MG63 (cell line): ENCODE data around the gene GABRB1. TPM values are rescaled to one million over a fixed set of nuclear protein-coding genes. Genes with fewer than 3 reads are reported as not detected.

ENCODE experiments used
- DNase-seq: peaks from one replicate; pipeline ENCODE4 v3.0.0-alpha.2; 2020
- H3K27me3 ChIP-seq: fragments of 250-450 bp; sonication (Bioruptor Pico); 2 replicates; pipeline ENCODE4 v1.5.1; 2020; ENCODE audit warnings: mild to moderate bottlenecking, moderate library complexity
- H3K36me3 ChIP-seq: fragments of 250-450 bp; sonication (Bioruptor Pico); 2 replicates; pipeline ENCODE4 v1.5.1; 2020; ENCODE audit warnings: mild to moderate bottlenecking, moderate library complexity
- H3K4me3 ChIP-seq: fragments of 250-450 bp; sonication (Bioruptor Pico); 2 replicates; pipeline ENCODE4 v1.5.1; 2020; ENCODE audit warnings: mild to moderate bottlenecking, moderate library complexity
- H3K9me3 ChIP-seq: fragments of 250-450 bp; sonication (Bioruptor Pico); 2 replicates; pipeline ENCODE4 v1.5.1; 2020; ENCODE audit warnings: mild to moderate bottlenecking, moderate library complexity
- total RNA-seq: library from RNA; depleted of rRNA; stranded (reverse); fragments of >200 nt; shearing (Covaris generic); gene quantifications from 2 replicates; pipeline ENCODE4 v1.2.3, GENCODE V29; 2014; ENCODE audit warnings: low replicate concordance

Gene GABRB1
- total RNA-seq, 1 experiment from 2014 or later, result 0.59 TPM

GRCh38 chr4:47425628-47426027 is 394.3 kb downstream of the GABRB1 start:
- H3K27me3 ChIP-seq, result no peaks in the 10 kb centered on the region
- no peaks in the 10 kb centered on the region for H3K9me3 ChIP-seq
- DNase-seq, result no peak
- no peaks in the 10 kb centered on the region for H3K36me3 ChIP-seq
- no peak overlapping the region for H3K4me3 ChIP-seq

- Histone ChIP-seq H3K36me3 (no peaks in the 10 kb centered on the region), H3K9me3 (no peaks in the 10 kb centered on the region), H3K4me3 (no peak overlapping the region), H3K27me3 (no peaks in the 10 kb centered on the region)
- DNase-seq, result no peak
Measured at GRCh38 chr4:47427935-47428334, 396.6 kb downstream of the GABRB1 start.

GRCh38 chr4:47432749-47433148 is 401.4 kb downstream of the GABRB1 start:
- Histone ChIP-seq H3K36me3 (no peaks in the 10 kb centered on the region), H3K4me3 (no peak overlapping the region), H3K9me3 (no peaks in the 10 kb centered on the region), H3K27me3 (no peaks in the 10 kb centered on the region)
- no peak for DNase-seq

- H3K9me3 ChIP-seq, result no peaks in the 10 kb centered on the region
- H3K36me3 ChIP-seq, result no peaks in the 10 kb centered on the region
- H3K4me3 ChIP-seq, result no peak overlapping the region
- H3K27me3 ChIP-seq, result no peaks in the 10 kb centered on the region
- no peak for DNase-seq
Measured at GRCh38 chr4:47434931-47435330, 403.6 kb downstream of the GABRB1 start.

- Histone ChIP-seq H3K27me3 (no peaks in the 10 kb centered on the region), H3K9me3 (no peaks in the 10 kb centered on the region), H3K36me3 (no peaks in the 10 kb centered on the region), H3K4me3 (no peak overlapping the region)
- DNase-seq, result no peak
Measured at GRCh38 chr4:47442980-47443379, 411.6 kb downstream of the GABRB1 start.

GRCh38 chr4:47444031-47444430 is 412.7 kb downstream of the GABRB1 start:
- Histone ChIP-seq H3K9me3 (no peaks in the 10 kb centered on the region), H3K4me3 (no peak overlapping the region), H3K27me3 (no peaks in the 10 kb centered on the region), H3K36me3 (no peaks in the 10 kb centered on the region)
- DNase-seq, result no peak

GRCh38 chr4:47451657-47452056 is 420.3 kb downstream of the GABRB1 start:
- Histone ChIP-seq H3K36me3 (peaks cover 5% of the 10 kb centered on the region; the same call in 1 of the 2 replicates), H3K27me3 (no peaks in the 10 kb centered on the region), H3K9me3 (no peaks in the 10 kb centered on the region), H3K4me3 (no peak overlapping the region)
- no peak for DNase-seq

- Histone ChIP-seq H3K27me3 (no peaks in the 10 kb centered on the region), H3K9me3 (no peaks in the 10 kb centered on the region), H3K36me3 (no peaks in the 10 kb centered on the region), H3K4me3 (peak overlapping the region; percentile 68)
- no peak for DNase-seq
Measured at GRCh38 chr4:47462799-47463234, 431.4 kb downstream of the GABRB1 start.

GRCh38 chr4:47463235-47463956 is 432.0 kb downstream of the GABRB1 start, which contains the start of gene COMMD8:
TSS of gene COMMD8 (minus strand) at chr4:47463702. CDS start at chr4:47463651, 51 bp downstream.
- peak; percentile 87 for DNase-seq
- H3K9me3 ChIP-seq, result no peaks in the 10 kb centered on the region
- no peaks in the 10 kb centered on the region for H3K27me3 ChIP-seq
- no peaks in the 10 kb centered on the region for H3K36me3 ChIP-seq
- peak within 1 kb of the TSS; percentile 68 for H3K4me3 ChIP-seq

- no peak for DNase-seq
- H3K4me3 ChIP-seq, result no peak overlapping the region
- H3K36me3 ChIP-seq, result no peaks in the 10 kb centered on the region
- H3K9me3 ChIP-seq, result no peaks in the 10 kb centered on the region
- H3K27me3 ChIP-seq, result no peaks in the 10 kb centered on the region
Measured at GRCh38 chr4:47465004-47465403, 433.6 kb downstream of the GABRB1 start.

GRCh38 chr4:47466056-47466785 is 434.9 kb downstream of the GABRB1 start:
- Histone ChIP-seq H3K9me3 (no peaks in the 10 kb centered on the region), H3K36me3 (no peaks in the 10 kb centered on the region), H3K4me3 (no peak overlapping the region), H3K27me3 (no peaks in the 10 kb centered on the region)
- DNase-seq, result no peak

GRCh38 chr4:47468706-47469365 is 437.5 kb downstream of the GABRB1 start:
- DNase-seq, result no peak
- no peaks in the 10 kb centered on the region for H3K27me3 ChIP-seq
- H3K36me3 ChIP-seq, result no peaks in the 10 kb centered on the region
- H3K4me3 ChIP-seq, result no peak overlapping the region
- no peaks in the 10 kb centered on the region for H3K9me3 ChIP-seq

- Histone ChIP-seq H3K27me3 (no peaks in the 10 kb centered on the region), H3K9me3 (no peaks in the 10 kb centered on the region)
- no peak for DNase-seq
Measured at GRCh38 chr4:47469951-47470350, 438.6 kb downstream of the GABRB1 start.

GRCh38 chr4:47471064-47471463 is 439.7 kb downstream of the GABRB1 start:
- no peaks in the 10 kb centered on the region for H3K27me3 ChIP-seq
- no peak overlapping the region for H3K4me3 ChIP-seq

More at GRCh38 chr4:47469951-47470350, 438.6 kb downstream of the GABRB1 start:
- Histone ChIP-seq H3K4me3 (no peak overlapping the region), H3K36me3 (no peaks in the 10 kb centered on the region)

GRCh38 chr4:47471591-47471990 is 440.2 kb downstream of the GABRB1 start:
- DNase-seq, result no peak
- no peaks in the 10 kb centered on the region for H3K36me3 ChIP-seq
- H3K4me3 ChIP-seq, result no peak overlapping the region
- H3K27me3 ChIP-seq, result no peaks in the 10 kb centered on the region
- no peaks in the 10 kb centered on the region for H3K9me3 ChIP-seq

More at GRCh38 chr4:47471064-47471463, 439.7 kb downstream of the GABRB1 start:
- DNase-seq, result no peak
- H3K9me3 ChIP-seq, result no peaks in the 10 kb centered on the region
- H3K36me3 ChIP-seq, result no peaks in the 10 kb centered on the region

GRCh38 chr4:47473141-47473750 is 441.9 kb downstream of the GABRB1 start:
- no peak for DNase-seq
- Histone ChIP-seq H3K4me3 (no peak overlapping the region), H3K36me3 (no peaks in the 10 kb centered on the region), H3K9me3 (no peaks in the 10 kb centered on the region), H3K27me3 (no peaks in the 10 kb centered on the region)

GRCh38 chr4:47474799-47475198 is 443.4 kb downstream of the GABRB1 start:
- H3K36me3 ChIP-seq, result no peaks in the 10 kb centered on the region
- H3K9me3 ChIP-seq, result no peaks in the 10 kb centered on the region
- H3K27me3 ChIP-seq, result no peaks in the 10 kb centered on the region
- no peak for DNase-seq
- no peak overlapping the region for H3K4me3 ChIP-seq
